ENCODE results near the gene GALNTL6.

DNA sequence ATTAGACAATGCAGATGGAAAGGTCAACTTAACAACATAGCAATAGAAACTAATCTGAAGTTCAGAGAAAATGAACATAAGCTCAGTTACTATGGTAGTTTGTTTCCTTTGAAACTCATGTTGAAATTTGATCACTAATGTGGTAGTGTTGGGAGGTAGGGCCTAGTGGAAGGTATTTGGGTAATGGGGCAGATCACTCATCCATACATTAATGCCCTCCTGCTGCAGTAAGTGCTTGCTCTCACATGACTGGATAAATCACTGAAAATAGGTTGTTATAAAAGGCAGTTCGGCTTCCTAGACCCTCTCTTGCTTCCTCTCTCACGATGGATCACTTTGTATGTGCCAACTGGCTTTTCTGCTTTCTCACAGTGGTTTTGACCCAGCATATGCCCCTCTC, 788.0 kb downstream of the GALNTL6 start:
- TF ChIP-seq EP300 (IDR thresholded peaks at IDR 0.05) (no peak), POLR2A (IDR thresholded peaks at IDR 0.05) (no peak), POLR2AphosphoS5 (IDR thresholded peaks at IDR 0.05) (no peak)
- TF ChIP-seq, protein P1, sequence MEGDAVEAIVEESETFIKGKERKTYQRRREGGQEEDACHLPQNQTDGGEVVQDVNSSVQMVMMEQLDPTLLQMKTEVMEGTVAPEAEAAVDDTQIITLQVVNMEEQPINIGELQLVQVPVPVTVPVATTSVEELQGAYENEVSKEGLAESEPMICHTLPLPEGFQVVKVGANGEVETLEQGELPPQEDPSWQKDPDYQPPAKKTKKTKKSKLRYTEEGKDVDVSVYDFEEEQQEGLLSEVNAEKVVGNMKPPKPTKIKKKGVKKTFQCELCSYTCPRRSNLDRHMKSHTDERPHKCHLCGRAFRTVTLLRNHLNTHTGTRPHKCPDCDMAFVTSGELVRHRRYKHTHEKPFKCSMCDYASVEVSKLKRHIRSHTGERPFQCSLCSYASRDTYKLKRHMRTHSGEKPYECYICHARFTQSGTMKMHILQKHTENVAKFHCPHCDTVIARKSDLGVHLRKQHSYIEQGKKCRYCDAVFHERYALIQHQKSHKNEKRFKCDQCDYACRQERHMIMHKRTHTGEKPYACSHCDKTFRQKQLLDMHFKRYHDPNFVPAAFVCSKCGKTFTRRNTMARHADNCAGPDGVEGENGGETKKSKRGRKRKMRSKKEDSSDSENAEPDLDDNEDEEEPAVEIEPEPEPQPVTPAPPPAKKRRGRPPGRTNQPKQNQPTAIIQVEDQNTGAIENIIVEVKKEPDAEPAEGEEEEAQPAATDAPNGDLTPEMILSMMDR (IDR thresholded peaks at IDR 0.05) = no peak

Data from stomach (tissue), 4 donors.